Measurements from ENCODE around the gene SHKBP1. TPM values are rescaled to one million over a fixed set of nuclear protein-coding genes. Genes with fewer than 3 reads are reported as not detected.

SHKBP1 gene
- total and polyA plus RNA-seq, 9 of the 15 experiments (the other 6 are each of a cell fraction or from before 2014, with no cell fraction given) = 1.2 to 58.1 (median 22.3) TPM

DNA sequence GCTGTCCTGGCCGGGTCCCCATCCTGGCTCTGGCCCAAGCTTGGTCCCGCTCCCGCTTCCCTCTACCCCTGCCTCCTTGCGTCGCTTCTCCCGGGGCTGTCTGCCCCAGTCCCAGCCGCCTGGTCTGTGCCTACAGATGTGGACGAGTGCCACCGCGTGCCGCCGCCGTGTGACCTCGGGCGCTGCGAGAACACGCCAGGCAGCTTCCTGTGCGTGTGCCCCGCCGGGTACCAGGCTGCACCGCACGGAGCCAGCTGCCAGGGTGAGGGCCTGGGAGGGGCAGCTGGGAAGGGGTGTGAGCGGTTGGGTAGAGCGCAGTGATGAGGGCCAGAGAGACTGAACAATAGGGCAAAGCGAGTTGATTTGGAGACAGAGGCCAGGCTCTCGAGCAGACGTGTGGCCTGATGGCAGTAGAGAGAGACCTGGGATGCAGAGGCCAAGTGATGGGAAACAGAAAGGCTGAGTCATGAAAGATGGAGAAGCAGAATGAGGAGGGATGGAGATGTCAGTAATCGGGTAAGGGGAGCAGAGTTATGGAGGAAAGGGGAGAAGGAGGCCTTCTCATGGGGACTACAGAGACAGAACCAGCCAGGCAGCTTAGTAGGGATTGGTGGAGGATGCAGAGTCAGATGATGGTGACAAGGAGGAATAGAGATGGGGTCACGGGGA, 33.9 kb downstream of the SHKBP1 start (continued):
- TF ChIP-seq, protein P1, sequence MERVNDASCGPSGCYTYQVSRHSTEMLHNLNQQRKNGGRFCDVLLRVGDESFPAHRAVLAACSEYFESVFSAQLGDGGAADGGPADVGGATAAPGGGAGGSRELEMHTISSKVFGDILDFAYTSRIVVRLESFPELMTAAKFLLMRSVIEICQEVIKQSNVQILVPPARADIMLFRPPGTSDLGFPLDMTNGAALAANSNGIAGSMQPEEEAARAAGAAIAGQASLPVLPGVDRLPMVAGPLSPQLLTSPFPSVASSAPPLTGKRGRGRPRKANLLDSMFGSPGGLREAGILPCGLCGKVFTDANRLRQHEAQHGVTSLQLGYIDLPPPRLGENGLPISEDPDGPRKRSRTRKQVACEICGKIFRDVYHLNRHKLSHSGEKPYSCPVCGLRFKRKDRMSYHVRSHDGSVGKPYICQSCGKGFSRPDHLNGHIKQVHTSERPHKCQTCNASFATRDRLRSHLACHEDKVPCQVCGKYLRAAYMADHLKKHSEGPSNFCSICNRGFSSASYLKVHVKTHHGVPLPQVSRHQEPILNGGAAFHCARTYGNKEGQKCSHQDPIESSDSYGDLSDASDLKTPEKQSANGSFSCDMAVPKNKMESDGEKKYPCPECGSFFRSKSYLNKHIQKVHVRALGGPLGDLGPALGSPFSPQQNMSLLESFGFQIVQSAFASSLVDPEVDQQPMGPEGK (CRISPR knock-in tag; IDR thresholded peaks at IDR 0.05; ENCODE audit: borderline replicate concordance) = no peak
- TF ChIP-seq, protein P2, sequence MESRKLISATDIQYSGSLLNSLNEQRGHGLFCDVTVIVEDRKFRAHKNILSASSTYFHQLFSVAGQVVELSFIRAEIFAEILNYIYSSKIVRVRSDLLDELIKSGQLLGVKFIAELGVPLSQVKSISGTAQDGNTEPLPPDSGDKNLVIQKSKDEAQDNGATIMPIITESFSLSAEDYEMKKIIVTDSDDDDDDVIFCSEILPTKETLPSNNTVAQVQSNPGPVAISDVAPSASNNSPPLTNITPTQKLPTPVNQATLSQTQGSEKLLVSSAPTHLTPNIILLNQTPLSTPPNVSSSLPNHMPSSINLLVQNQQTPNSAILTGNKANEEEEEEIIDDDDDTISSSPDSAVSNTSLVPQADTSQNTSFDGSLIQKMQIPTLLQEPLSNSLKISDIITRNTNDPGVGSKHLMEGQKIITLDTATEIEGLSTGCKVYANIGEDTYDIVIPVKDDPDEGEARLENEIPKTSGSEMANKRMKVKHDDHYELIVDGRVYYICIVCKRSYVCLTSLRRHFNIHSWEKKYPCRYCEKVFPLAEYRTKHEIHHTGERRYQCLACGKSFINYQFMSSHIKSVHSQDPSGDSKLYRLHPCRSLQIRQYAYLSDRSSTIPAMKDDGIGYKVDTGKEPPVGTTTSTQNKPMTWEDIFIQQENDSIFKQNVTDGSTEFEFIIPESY (CRISPR knock-in tag; IDR thresholded peaks at IDR 0.05) = peak; percentile 56; the same call in 1 of the 2 replicates
- TF ChIP-seq, protein P3, sequence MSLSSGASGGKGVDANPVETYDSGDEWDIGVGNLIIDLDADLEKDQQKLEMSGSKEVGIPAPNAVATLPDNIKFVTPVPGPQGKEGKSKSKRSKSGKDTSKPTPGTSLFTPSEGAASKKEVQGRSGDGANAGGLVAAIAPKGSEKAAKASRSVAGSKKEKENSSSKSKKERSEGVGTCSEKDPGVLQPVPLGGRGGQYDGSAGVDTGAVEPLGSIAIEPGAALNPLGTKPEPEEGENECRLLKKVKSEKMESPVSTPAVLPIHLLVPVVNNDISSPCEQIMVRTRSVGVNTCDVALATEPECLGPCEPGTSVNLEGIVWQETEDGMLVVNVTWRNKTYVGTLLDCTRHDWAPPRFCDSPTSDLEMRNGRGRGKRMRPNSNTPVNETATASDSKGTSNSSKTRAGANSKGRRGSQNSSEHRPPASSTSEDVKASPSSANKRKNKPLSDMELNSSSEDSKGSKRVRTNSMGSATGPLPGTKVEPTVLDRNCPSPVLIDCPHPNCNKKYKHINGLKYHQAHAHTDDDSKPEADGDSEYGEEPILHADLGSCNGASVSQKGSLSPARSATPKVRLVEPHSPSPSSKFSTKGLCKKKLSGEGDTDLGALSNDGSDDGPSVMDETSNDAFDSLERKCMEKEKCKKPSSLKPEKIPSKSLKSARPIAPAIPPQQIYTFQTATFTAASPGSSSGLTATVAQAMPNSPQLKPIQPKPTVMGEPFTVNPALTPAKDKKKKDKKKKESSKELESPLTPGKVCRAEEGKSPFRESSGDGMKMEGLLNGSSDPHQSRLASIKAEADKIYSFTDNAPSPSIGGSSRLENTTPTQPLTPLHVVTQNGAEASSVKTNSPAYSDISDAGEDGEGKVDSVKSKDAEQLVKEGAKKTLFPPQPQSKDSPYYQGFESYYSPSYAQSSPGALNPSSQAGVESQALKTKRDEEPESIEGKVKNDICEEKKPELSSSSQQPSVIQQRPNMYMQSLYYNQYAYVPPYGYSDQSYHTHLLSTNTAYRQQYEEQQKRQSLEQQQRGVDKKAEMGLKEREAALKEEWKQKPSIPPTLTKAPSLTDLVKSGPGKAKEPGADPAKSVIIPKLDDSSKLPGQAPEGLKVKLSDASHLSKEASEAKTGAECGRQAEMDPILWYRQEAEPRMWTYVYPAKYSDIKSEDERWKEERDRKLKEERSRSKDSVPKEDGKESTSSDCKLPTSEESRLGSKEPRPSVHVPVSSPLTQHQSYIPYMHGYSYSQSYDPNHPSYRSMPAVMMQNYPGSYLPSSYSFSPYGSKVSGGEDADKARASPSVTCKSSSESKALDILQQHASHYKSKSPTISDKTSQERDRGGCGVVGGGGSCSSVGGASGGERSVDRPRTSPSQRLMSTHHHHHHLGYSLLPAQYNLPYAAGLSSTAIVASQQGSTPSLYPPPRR (CRISPR knock-in tag; IDR thresholded peaks at IDR 0.05; ENCODE audit: borderline replicate concordance) = no peak
- TF ChIP-seq, protein P4, sequence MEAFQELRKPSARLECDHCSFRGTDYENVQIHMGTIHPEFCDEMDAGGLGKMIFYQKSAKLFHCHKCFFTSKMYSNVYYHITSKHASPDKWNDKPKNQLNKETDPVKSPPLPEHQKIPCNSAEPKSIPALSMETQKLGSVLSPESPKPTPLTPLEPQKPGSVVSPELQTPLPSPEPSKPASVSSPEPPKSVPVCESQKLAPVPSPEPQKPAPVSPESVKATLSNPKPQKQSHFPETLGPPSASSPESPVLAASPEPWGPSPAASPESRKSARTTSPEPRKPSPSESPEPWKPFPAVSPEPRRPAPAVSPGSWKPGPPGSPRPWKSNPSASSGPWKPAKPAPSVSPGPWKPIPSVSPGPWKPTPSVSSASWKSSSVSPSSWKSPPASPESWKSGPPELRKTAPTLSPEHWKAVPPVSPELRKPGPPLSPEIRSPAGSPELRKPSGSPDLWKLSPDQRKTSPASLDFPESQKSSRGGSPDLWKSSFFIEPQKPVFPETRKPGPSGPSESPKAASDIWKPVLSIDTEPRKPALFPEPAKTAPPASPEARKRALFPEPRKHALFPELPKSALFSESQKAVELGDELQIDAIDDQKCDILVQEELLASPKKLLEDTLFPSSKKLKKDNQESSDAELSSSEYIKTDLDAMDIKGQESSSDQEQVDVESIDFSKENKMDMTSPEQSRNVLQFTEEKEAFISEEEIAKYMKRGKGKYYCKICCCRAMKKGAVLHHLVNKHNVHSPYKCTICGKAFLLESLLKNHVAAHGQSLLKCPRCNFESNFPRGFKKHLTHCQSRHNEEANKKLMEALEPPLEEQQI (IDR thresholded peaks at IDR 0.05) = no peak
- TF ChIP-seq SNRNP70 (optimal IDR thresholded peaks at IDR 0.05; ENCODE audit: low read depth, low read length) = no peak
- TF ChIP-seq, protein P5, sequence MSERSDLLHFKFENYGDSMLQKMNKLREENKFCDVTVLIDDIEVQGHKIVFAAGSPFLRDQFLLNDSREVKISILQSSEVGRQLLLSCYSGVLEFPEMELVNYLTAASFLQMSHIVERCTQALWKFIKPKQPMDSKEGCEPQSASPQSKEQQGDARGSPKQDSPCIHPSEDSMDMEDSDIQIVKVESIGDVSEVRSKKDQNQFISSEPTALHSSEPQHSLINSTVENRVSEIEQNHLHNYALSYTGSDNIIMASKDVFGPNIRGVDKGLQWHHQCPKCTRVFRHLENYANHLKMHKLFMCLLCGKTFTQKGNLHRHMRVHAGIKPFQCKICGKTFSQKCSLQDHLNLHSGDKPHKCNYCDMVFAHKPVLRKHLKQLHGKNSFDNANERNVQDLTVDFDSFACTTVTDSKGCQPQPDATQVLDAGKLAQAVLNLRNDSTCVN (CRISPR knock-in tag; IDR thresholded peaks at IDR 0.05) = peak; percentile 37; the same call in 1 of the 2 replicates
- peak; percentile 70 for TF ChIP-seq C11orf30 (IDR thresholded peaks at IDR 0.05; ENCODE audit: low read depth)
- TF ChIP-seq, protein P6, sequence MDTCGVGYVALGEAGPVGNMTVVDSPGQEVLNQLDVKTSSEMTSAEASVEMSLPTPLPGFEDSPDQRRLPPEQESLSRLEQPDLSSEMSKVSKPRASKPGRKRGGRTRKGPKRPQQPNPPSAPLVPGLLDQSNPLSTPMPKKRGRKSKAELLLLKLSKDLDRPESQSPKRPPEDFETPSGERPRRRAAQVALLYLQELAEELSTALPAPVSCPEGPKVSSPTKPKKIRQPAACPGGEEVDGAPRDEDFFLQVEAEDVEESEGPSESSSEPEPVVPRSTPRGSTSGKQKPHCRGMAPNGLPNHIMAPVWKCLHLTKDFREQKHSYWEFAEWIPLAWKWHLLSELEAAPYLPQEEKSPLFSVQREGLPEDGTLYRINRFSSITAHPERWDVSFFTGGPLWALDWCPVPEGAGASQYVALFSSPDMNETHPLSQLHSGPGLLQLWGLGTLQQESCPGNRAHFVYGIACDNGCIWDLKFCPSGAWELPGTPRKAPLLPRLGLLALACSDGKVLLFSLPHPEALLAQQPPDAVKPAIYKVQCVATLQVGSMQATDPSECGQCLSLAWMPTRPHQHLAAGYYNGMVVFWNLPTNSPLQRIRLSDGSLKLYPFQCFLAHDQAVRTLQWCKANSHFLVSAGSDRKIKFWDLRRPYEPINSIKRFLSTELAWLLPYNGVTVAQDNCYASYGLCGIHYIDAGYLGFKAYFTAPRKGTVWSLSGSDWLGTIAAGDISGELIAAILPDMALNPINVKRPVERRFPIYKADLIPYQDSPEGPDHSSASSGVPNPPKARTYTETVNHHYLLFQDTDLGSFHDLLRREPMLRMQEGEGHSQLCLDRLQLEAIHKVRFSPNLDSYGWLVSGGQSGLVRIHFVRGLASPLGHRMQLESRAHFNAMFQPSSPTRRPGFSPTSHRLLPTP (IDR thresholded peaks at IDR 0.05; ENCODE audit: borderline replicate concordance, extremely low read depth, insufficient read length) = no peak
- TF ChIP-seq HCFC1 (IDR thresholded peaks at IDR 0.05; ENCODE audit: low read depth, low read length) = no peak

All from K562 (cell line).